Measurements from ENCODE around the gene ERMAP.
A peak's percentile ranks its signal among the peaks of the same experiment; 100 is the strongest.

ERMAP gene

GRCh38 chr1:42816585-42817439 is at the start of gene ERMAP, which contains the start of gene SVBP:
Gene ERMAP (plus strand): TSS chr1:42817122. CDS start chr1:42830449, 13,327 bp downstream.
Gene SVBP (minus strand): TSS chr1:42817397. CDS start chr1:42816544, 853 bp downstream.
- peak; percentile 94 to 95 for DNase-seq (ENCODE audit: low read depth in 2 of 2)

- no peak for DNase-seq (ENCODE audit: low read depth in 2 of 2)
These were observed 49.4 kb upstream of the ERMAP start for GRCh38 chr1:42767510-42768000.

GRCh38 chr1:42768172-42768571 is 48.8 kb upstream of the ERMAP start:
- DNase-seq (ENCODE audit: low read depth in 2 of 2) = no peak

- no peak for DNase-seq (ENCODE audit: low read depth in 2 of 2)
These were observed 47.1 kb upstream of the ERMAP start for GRCh38 chr1:42769811-42770210.

GRCh38 chr1:42773420-42773819 is 43.5 kb upstream of the ERMAP start:
- DNase-seq (ENCODE audit: low read depth in 2 of 2) = no peak

GRCh38 chr1:42774928-42775526 is 41.9 kb upstream of the ERMAP start:
- DNase-seq (ENCODE audit: low read depth in 2 of 2) = no peak

- no peak for DNase-seq (ENCODE audit: low read depth in 2 of 2)
These were observed 40.4 kb upstream of the ERMAP start for GRCh38 chr1:42776502-42776901.

- no peak for DNase-seq (ENCODE audit: low read depth in 2 of 2)
These were observed 39.1 kb upstream of the ERMAP start for GRCh38 chr1:42777852-42778251.

- DNase-seq (ENCODE audit: low read depth in 2 of 2) = no peak
These were observed 37.2 kb upstream of the ERMAP start for GRCh38 chr1:42779725-42780124.

GRCh38 chr1:42780176-42780575 is 36.7 kb upstream of the ERMAP start:
- no peak for DNase-seq (ENCODE audit: low read depth in 2 of 2)

GRCh38 chr1:42783092-42783491 is 33.8 kb upstream of the ERMAP start:
- no peak for DNase-seq (ENCODE audit: low read depth in 2 of 2)

GRCh38 chr1:42784547-42784945 is 32.4 kb upstream of the ERMAP start:
- no peak for DNase-seq (ENCODE audit: low read depth in 2 of 2)

GRCh38 chr1:42784946-42785693 is 31.8 kb upstream of the ERMAP start, which contains the start of gene TMEM269:
Gene TMEM269 (plus strand): TSS chr1:42784991. CDS start chr1:42789894, 4,903 bp downstream.
- DNase-seq (ENCODE audit: low read depth in 2 of 2) = peak; percentile 10 to 25

- DNase-seq (ENCODE audit: low read depth in 2 of 2) = no peak
These were observed 30.8 kb upstream of the ERMAP start for GRCh38 chr1:42786097-42786496.

- no peak for DNase-seq (ENCODE audit: low read depth in 2 of 2)
These were observed 28.9 kb upstream of the ERMAP start for GRCh38 chr1:42788021-42788420.

- no peak for DNase-seq (ENCODE audit: low read depth in 2 of 2)
These were observed 23.1 kb upstream of the ERMAP start for GRCh38 chr1:42793824-42794223.

- DNase-seq (ENCODE audit: low read depth in 2 of 2) = no peak
These were observed 19.5 kb upstream of the ERMAP start for GRCh38 chr1:42797414-42797813.

- no peak for DNase-seq (ENCODE audit: low read depth in 2 of 2)
These were observed 18.9 kb upstream of the ERMAP start for GRCh38 chr1:42797979-42798378.

GRCh38 chr1:42801832-42802473 is 15.0 kb upstream of the ERMAP start:
- DNase-seq (ENCODE audit: low read depth in 2 of 2) = no peak

GRCh38 chr1:42806171-42806570 is 10.8 kb upstream of the ERMAP start:
- no peak for DNase-seq (ENCODE audit: low read depth in 2 of 2)

- no peak for DNase-seq (ENCODE audit: low read depth in 2 of 2)
These were observed 10.3 kb upstream of the ERMAP start for GRCh38 chr1:42806593-42806992.
